Stimulated activated CD8-positive, alpha-beta memory T cell treated with anti-CD3 and anti-CD28 coated beads, Interleukin-12 subunit alpha, Interleukin-12 subunit beta, amount 100 ng/mL, for 1 hour (primary cell): Measurements from ENCODE around the gene KDM4B.

Source experiments
- DNase-seq: peaks from one replicate; pipeline ENCODE4 v3.0.0-alpha.2; 2020; ENCODE audit warnings: low read depth

Gene KDM4B

GRCh38 chr19:5104871-5105351 lies 136.0 kb downstream of the KDM4B start:
- DNase-seq, result no peak

- no peak for DNase-seq
These were observed 137.3 kb downstream of the KDM4B start for GRCh38 chr19:5106191-5106726.

GRCh38 chr19:5106971-5107370 lies 138.1 kb downstream of the KDM4B start:
- DNase-seq, result no peak

GRCh38 chr19:5107432-5108122 lies 138.7 kb downstream of the KDM4B start:
- DNase-seq, result no peak

GRCh38 chr19:5108123-5108596 lies 139.2 kb downstream of the KDM4B start:
- DNase-seq, result no peak

GRCh38 chr19:5108866-5109265 lies 140.0 kb downstream of the KDM4B start:
- no peak for DNase-seq

- no peak for DNase-seq
These were observed 140.6 kb downstream of the KDM4B start for GRCh38 chr19:5109560-5109959.

- DNase-seq, result no peak
These were observed 141.6 kb downstream of the KDM4B start for GRCh38 chr19:5110546-5110945.

- no peak for DNase-seq
These were observed 142.1 kb downstream of the KDM4B start for GRCh38 chr19:5111051-5111450.

- DNase-seq, result no peak
These were observed 143.3 kb downstream of the KDM4B start for GRCh38 chr19:5112175-5112574.

GRCh38 chr19:5112681-5113575 lies 144.0 kb downstream of the KDM4B start:
- no peak for DNase-seq

- no peak for DNase-seq
These were observed 145.0 kb downstream of the KDM4B start for GRCh38 chr19:5113633-5114586.

- DNase-seq, result no peak
These were observed 145.8 kb downstream of the KDM4B start for GRCh38 chr19:5114727-5115126.

- no peak for DNase-seq
These were observed 146.4 kb downstream of the KDM4B start for GRCh38 chr19:5115351-5115750.

GRCh38 chr19:5115771-5116202 lies 146.9 kb downstream of the KDM4B start:
- no peak for DNase-seq

- DNase-seq, result no peak
These were observed 147.4 kb downstream of the KDM4B start for GRCh38 chr19:5116292-5116691.

GRCh38 chr19:5117421-5117820 lies 148.5 kb downstream of the KDM4B start:
- no peak for DNase-seq

- no peak for DNase-seq
These were observed 149.1 kb downstream of the KDM4B start for GRCh38 chr19:5118026-5118425.

- DNase-seq, result no peak
These were observed 150.5 kb downstream of the KDM4B start for GRCh38 chr19:5119297-5119998.

- DNase-seq, result no peak
These were observed 151.4 kb downstream of the KDM4B start for GRCh38 chr19:5120321-5120720.

GRCh38 chr19:5120833-5121232 lies 151.9 kb downstream of the KDM4B start:
- DNase-seq, result no peak
